Kidney glomerular epithelial cell (primary cell): ENCODE data around the gene HYPK.

Experiments used
- DNase-seq: peaks from one replicate; lab custom pipeline; 2025; lab: John Stamatoyannopoulos, UW

The HYPK gene, protein sequence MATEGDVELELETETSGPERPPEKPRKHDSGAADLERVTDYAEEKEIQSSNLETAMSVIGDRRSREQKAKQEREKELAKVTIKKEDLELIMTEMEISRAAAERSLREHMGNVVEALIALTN

DNA sequence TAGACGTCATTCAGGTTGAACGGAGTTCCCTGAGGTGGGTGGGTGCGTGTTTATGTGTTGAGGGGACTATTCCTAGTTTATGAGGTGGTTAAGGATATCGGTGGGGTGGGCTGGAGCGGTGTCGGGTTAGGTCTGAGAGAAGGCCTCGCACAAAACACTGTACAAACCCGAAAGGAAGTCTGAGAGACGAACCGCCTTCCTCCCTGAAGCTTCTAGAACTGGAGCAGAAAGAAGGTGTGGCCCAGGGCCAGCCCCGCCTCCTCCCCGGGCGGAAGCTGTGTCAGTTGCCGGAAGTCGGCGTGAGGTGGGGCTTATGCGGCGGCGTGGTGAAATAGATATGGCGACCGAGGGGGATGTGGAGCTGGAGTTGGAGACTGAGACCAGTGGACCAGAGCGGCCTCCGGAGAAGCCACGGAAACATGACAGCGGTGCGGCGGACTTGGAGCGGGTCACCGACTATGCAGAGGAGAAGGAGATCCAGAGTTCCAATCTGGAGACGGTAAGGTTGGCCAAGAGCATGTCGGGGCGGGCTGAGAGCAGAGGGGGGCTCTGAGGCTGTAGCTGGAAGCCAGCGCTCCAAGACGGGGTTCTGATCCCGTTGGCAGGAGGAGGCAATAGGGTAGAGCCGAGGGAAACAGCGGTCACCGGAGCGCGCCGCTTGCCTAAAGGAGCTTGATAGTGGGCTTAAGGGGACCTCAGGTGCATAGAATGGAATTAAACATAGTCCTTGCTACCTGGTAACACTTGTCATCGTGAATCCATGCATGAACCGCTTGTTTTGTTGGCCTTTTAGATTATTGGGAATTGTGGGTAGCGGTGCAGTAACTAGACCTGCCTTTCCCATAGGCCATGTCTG, at the start of gene HYPK:
Gene HYPK, plus strand, starts transcription at position 314 of the 856 bp plus-strand sequence. Its CDS starts 24 bp downstream, at position 338.
- DNase-seq = peak; percentile 91

DNA sequence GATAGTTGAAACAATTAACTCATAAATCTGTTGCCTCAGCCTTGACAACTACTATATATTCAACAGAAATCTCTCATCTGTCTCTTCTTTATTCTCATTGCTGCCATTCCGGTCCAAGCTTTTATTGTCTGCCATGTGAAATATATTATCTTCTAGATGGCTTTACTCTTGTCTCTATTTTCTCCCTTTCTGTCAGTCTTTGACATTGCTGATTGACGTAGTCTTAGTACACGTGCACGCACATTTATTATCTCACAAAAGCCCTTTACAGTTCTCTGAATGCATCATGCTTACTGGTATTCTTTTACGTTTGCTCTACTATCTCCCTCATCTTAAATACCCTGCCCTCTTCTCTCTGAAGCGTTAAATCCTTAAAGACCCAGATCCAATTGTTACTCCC, 48.5 kb upstream of the HYPK start:
- DNase-seq = no peak

DNA sequence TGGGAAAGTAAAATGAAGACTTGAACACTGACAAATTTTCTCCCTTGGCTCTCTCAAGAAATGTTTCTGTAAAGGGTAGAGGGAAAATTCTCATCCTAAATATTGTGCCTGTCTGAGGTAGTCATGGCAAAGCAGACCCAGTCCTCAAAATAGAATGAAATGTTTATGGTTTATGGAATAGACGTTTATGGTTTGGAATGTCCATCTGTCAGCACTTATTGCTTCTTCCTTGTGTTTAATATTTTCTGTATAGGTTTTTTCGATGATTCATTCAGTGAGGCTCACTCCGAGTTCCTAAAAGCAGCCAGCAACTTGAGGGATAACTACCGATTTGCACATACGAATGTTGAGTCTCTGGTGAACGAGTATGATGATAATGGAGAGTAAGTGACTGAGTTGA, 37.6 kb upstream of the HYPK start:
- no peak for DNase-seq

DNA sequence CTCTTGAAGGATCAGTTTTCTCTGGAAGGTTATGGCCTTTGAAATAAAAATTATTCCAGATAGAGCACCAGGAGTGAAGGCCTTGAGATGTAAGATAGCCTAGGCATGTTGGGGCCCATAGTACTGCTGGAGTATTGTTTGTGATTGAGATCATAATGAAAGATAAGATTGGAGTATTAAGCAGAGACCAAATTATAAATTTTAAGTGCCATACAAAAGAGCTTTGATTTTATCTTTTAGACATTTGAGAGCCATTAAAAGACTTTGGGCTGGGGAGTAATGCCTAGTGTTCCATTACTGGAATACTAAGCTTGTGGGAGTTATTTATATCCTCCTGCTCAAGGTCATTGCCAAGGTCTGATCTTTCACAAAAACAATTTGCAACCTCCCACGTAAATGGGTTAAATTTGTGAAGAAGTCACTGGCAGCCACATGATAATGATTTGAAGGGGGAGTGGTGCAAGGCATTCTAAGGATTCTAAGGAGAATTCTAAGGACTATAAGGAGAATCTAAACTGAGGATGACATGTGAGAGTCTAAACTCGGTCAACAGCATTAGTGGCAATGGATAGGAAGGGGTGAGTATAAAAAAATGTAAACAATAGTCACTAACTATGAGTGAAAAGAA, 36.5 kb upstream of the HYPK start:
- no peak for DNase-seq

DNA sequence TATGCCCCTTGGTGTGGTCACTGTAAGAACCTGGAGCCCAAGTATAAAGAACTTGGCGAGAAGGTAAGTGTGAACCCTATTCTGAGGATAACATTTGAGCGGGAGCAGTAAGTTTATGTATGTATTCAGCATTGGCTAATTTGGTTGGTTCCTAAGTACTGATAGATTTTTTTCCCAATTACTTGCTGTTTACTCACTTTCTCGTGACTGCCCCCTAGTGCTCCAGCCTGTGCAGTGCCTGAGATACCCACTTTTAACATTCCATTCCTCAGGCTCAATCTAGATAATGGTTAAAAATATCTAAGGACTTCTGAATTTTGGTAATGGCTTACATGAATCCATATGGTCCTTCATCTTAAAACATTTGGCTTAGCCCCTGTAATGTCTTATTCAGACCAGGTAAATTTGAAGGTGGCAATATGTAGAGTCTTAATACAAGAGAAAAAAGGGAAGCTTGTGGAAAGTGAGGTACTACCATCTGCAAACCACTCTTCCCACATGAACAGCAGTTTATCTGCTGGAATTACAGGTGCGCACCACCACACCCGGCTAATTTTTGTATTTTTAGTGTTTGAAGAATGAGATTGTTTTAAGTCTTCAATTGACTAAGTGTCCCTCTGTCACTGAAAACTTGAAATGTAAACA, 30.7 kb upstream of the HYPK start:
- DNase-seq = no peak

DNA sequence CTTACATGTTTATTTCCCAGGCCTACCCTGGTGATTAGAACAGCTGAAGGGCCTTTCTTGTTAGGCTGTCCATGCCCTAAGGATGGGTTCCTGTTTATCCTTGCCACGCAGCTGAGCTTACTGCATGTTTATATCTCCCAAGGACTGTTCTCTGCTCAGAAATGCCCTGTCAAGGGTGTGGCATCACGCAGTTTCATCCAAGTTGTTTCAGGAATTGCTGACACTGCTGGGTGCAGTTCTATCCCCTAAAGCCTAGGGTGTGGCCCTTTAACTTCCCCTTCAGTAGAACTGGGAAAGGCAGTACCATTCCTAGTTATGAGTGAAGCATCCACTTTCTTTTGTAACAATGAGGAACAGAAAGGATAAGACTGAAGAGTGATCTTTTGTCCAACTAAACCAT, 28.6 kb upstream of the HYPK start:
- DNase-seq = no peak

DNA sequence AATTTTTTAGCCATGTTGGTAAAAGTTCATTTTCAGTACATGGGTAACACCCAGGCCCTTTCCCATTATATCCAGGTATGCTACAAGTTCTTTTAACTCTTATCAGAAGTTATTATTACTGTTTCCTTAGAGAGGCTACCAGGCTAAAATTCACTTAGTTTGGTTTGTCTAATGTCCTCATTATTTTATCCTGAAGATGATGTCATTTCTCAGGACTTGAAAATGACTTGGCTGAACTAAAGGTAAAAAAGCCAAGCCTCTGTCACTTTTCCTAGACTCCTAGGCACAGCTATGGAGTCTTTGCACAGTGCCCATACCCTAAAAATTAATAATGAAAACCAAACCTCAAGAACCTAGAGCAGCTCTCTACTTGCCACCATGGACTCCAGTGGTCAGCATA, 27.8 kb upstream of the HYPK start:
- no peak for DNase-seq

DNA sequence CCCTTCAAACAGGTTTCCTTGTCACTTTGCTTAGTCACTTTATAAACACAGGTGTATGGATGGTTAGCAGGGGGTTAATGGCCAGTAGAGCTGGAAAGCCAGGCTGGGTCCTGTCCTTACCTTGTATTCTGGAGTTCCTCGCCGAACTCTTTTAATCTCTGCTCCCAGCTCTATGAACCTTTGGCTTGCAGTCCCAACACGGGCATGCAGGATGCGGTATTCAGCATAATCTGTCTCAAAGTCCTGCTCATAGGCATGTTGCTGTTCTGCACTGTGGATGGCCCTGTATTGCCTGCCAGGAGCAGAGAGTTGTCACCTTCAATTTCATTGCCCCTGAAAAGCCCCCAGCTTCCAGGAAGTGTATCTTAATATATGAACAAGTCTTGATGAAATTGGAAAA, 26.3 kb upstream of the HYPK start:
- DNase-seq = no peak

DNA sequence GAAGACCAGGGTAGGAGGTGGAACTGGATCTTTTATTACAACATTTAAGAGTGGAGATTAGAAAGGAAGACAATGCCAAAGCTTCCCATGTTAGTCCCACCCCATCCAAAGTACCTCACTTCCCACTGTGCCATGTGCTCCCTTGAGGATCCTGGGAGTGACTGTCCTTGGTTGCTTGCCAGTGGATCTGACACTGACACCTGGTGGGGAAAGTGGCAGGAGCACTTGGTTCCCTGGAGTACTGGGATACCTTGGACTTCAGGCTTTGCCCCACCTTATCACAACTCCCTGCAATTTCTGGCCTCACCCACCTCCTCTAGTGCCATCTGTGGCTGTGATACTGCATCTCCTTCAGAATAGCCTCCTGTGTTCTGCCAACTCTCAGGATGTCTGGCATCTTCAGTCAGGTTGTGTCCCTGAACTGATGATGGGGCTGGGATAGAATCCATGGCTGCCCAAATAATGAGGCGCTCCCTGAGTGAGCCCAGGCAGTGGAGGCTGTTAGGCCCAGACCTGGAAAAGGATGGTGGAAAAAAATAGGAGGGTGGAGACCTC, 24.9 kb upstream of the HYPK start:
- peak; percentile 47 for DNase-seq

DNA sequence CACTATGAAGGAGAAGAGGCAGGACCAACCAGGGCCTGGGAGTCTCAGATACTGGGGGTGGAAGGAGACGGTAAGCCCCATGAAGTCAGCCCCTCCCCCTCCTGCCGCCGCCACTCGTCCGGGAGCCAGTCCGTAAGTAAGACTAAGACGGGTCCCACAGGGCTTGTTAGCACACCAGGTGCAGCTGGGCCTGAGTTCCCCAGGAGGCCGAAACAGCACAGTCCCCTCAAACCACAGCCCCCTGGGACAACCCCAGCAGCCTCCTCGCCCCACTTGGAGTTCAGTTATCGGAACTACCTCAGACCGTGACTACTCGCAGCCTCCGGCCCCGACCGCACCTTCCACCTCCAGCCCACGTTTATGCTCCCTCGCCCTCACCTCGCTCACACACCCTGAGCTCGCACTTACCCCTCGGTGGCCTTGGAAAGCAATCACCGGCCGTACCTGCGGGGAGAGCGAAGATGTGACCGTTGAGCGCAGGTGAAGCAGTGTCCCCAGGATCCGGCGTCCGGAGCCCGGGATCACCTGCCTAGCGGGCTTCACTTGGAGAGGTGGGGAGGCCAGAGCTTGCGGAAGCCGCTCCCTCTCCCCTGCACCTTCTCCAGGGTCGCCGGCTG, 24.2 kb upstream of the HYPK start:
- DNase-seq = no peak

DNA sequence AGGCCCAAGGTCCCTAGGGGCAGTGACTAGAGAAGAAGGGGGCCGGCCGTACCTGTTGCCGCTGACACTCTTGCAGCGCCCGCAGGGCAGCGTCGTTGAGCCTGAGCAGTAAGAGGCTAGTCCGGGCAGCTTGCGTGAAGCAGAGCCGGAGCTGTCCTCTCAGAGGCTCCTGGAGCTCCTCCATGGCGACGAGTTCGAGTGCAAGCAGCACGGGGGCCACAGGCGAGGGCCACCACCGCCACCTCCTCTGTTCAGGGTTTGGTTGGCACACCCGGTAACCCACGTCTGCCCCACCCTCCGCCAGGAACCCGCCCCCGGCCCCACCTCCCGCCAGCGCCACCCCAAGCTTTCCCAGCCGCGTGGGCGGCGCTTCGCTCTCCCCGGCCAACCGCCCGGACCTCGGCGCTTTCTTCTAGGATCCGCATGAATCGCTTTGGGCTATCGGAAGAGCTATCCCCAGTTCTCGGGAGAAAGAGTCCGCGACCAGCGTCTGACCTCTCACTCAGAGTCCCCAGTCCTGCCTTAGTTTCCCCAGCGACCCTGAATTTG, 23.6 kb upstream of the HYPK start, which contains the start of gene ELL3:
Gene ELL3, minus strand, starts transcription at position 249 of the 549 bp plus-strand sequence. Its CDS starts 65 bp downstream, at position 184.
- DNase-seq = peak; percentile 75

DNA sequence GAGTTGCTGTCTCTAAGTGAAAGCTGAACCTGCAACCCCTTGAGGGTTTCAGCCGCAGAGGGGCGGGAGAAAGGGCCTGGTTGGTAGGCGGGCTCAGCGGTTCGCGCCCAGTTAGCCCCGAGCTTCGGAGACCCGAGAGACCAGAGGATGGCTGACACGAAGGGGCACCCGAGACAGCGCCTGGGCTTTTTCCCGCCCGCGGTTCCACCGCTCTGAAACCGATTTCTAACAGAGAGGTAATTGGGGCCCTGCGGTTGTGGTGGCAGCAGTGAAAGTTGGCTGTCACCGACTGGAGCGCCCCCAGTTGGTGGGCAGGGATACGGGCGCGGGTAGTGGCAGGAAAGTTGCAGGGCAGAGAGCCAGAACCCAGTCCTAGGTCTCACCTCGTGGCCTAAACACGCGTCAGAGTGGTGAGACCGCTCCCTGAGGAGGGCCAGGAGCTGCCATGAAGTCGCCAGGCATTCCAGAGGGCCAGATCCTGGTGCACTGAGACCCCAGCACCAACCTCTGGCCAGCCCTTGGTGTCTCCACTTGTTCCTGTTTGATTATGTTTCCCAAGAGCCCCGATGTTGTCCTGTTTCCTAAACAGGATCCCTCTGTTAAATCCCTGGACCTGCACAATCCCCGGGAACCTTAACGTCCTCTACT, 23.0 kb upstream of the HYPK start:
- DNase-seq = peak; percentile 75

DNA sequence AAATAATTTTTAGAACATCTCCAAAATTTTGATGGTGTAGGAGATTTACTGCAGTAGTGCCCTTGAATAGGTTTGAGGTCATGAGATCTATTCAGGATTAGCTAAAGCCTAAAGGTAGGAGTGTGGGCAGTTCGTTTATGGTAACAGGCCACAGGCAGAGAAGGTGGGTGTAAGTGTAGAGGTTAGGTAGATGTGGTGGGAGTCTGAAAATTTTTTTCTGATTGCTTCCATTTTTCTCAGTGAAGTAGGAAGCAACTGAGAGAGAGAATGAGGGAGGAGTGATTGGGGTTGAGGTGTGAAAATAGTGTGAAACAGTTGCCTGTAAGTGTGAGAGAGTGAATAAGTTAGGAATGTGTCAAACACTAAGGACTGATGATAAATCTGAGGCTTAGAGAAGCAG, 21.4 kb upstream of the HYPK start:
- no peak for DNase-seq

DNA sequence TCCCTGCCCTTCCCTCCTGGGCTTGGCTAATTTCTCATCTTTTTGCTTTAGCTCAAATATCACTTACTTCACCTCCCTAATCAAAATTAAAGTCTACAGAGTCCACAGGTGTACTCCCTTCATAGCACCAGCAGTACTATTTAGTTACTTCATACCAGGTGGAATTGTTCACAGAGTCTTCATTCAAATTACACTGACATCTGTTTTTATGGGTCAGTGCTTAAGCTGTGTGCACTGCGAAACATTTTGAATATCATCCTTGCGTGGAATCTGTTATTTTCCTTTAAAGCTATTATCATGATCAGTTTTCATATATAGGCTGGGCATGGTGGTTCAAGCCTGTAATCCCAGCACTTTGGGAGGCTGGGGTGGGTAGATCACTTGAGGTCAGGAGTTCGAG, 11.0 kb upstream of the HYPK start:
- DNase-seq = no peak

DNA sequence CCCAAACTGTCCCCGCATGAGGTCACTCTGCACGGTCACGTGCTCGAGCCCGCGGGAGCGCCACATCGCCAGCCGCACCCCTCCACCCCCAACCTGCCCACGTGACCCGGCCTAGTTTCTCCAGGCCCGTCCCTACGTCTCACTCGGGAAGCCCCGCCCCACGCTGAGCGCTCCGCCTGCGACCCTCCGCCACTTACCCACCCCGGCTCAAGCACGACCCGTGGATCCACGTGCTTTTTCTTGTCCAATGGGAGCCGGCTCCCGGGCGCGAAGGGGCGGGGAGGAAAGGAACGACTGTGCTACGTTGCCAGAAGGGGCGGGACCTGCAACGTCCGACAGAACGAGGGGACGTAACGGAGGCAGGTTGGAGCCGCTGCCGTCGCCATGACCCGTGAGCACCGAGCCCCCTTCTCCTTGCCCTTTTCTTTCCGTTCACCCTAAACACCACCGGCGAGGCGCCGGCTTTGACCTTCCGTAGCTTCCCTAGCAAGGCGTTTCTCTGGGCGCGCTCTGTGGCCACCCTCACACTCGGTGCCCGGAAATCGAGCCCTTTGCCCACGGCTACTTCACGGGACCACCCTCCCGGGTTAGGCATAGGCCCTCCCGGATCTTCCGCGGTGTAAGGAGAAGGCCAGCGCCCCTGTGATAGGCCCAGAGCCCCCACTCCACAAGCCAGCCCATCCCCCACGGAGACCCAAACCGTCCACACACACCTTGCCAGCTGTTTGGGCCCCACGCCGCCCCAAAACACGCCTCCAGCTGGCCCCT, 8.2 kb upstream of the HYPK start, which contains the start of gene SERF2:
Gene SERF2, plus strand, starts transcription at position 328 of the 768 bp plus-strand sequence. Its CDS starts 57 bp downstream, at position 385.
- peak; percentile 94 for DNase-seq

DNA sequence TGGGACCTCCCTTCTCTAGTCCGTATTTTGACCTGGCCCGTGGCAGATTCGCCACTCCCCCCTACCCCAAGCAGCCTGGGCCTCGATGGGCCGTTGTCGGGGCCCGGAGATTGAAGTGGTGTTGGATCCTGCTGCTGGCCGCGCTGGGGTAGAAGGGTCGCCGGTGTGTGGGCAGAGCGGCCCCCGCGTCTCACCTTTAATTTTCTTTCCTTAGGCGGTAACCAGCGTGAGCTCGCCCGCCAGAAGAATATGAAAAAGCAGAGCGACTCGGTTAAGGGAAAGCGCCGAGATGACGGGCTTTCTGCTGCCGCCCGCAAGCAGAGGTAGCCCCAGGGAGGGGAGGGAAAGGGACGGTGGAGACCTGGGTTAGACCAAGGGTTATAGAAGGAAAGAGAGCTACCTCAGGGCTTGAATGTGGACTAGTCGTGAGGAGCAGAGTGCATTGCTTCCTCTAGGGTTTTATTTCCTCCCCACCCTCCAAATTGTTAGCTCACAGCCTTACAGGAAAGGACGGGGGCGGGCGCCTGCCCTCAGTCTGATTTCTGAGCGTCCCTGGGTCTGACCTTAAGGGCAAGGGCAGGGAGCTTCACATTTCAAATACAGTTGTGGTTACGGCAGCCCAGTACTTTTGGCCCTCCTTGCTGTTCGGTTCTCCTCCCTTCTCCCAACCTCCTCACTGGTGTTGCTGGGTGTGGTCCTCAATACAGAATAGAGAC, 7.5 kb upstream of the HYPK start:
- peak; percentile 26 for DNase-seq

DNA sequence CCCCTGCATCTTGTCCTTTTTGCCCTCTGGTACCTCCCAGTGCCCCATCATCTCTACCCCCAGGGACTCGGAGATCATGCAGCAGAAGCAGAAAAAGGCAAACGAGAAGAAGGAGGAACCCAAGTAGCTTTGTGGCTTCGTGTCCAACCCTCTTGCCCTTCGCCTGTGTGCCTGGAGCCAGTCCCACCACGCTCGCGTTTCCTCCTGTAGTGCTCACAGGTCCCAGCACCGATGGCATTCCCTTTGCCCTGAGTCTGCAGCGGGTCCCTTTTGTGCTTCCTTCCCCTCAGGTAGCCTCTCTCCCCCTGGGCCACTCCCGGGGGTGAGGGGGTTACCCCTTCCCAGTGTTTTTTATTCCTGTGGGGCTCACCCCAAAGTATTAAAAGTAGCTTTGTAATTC, 6.8 kb upstream of the HYPK start:
- no peak for DNase-seq

DNA sequence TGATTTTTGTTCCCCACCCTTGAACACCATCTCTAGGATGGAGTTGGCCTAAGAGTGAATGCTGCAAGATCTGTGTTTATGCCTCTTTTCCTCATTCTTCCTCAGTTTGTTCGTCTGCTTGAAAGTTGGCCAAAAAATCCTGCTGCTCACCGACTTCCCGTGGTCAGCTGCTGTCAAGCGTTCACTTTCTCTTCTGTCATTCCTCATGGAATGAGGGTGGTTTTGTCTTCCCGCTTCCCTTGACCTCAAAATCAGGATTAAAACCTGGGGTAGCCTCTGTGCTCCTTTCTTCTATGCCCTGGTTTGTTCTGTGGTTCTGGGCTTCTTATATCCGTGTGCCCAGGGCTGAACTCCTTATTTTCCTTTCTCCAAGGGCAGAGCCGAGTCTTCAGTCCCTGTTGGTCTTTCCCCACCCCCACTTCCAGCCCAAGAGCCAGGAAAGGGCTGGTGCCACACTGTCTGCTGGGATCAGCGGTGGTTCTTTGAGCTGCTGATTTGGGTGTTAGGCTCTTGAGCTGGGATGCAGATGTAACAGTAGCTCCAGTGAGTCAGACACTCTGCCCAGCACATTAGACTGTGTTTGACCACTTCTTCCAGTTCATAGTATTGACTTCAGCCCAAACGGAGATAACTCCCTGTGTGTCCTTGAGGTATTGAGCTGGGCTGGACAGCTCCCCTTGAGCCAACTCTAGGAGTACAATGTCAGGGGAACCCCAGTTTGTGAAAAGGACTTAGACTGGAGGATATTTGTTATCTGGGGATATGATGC, 5.9 kb upstream of the HYPK start:
- no peak for DNase-seq

DNA sequence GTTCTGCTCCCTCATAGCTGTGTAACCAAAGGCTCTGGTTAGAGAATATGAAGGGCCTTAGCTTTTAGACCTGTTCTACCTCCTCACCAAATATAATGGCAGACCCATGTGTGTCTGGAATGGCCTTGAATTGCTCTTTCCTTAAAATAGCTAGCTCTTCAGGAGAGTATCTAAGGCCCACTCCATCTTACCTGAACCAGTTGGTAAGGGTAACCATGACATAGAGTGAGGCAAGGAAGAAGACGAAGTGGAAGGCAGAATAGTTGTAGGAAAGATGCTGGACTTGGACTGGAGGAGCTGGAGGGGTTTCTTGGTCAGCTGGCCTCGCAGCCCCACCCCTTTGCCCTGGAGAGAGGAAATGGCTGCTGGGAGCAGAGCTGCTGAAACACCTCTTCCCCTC, 5.2 kb upstream of the HYPK start:
- DNase-seq = no peak
